ENCODE measurements around the gene ZBTB20.
"Not testable (repeated sequence)": the region's sequence is repeated elsewhere in the genome, so short reads cannot be mapped to it uniquely, and the experiment has no call there.

The ZBTB20 gene

GRCh38 chr3:114816052-114816451 lies 331.0 kb downstream of the ZBTB20 start:
- no peak for DNase-seq

DNA sequence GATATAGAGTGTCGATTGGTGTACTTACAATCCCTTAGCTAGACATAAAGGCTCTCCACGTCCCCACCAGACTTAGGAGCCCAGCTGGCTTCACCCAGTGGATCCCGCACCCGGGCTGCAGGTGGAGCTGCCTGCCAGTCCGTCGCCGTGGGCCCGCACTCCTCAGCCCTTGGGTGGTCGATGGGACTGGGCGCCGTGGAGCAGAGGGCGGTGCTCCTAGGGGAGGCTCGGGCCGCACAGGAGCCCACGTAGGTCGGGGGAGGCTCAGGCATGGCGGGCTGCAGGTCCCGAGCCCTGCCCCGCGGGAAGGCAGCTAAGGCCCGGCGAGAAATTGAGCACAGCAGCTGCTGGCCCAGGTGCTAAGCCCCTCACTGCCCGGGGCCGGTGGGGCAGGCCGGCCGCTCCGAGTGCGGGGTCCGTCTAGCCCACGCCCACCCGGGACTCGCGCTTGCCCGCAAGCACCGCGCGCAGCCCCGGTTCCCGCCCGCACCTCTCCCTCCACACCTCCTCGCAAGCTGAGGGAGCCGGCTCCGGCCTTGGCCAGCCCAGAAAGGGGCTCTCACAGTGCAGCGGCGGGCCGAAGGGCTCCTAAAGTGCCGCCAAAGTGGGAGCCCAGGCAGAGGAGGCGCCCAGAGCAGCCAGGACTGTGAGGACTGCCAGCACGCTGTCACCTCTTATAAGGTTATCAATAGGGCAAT lies 334.4 kb downstream of the ZBTB20 start:
- DNase-seq, result not testable (repeated sequence)

GRCh38 chr3:114809668-114810413 lies 337.2 kb downstream of the ZBTB20 start:
- DNase-seq, result no peak

- no peak for DNase-seq
These were observed 343.0 kb downstream of the ZBTB20 start for GRCh38 chr3:114804099-114804498.

- DNase-seq, result no peak
These were observed 343.9 kb downstream of the ZBTB20 start for GRCh38 chr3:114803042-114803695.

GRCh38 chr3:114800272-114801031 lies 346.6 kb downstream of the ZBTB20 start:
- no peak for DNase-seq

DNA sequence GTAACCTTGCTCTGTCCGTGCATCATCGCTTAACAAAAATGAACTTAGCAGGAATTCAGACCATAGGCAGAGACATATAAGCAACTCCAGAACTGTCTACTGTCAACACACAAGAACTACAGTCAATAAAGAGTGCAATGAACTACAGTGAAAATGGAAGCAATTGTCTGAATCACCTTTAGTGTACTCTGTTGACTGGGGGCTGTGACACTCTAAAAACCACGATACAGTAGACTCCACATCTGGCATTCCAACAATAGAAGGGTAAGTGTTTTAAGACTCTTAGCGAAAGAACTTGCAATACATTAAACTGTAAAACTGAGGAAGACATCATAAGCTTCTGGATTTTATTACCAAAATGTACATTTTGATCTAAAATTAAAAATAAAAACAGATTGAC lies 347.3 kb downstream of the ZBTB20 start:
- DNase-seq, result no peak

- DNase-seq, result no peak
These were observed 350.3 kb downstream of the ZBTB20 start for GRCh38 chr3:114796796-114797195.

DNA sequence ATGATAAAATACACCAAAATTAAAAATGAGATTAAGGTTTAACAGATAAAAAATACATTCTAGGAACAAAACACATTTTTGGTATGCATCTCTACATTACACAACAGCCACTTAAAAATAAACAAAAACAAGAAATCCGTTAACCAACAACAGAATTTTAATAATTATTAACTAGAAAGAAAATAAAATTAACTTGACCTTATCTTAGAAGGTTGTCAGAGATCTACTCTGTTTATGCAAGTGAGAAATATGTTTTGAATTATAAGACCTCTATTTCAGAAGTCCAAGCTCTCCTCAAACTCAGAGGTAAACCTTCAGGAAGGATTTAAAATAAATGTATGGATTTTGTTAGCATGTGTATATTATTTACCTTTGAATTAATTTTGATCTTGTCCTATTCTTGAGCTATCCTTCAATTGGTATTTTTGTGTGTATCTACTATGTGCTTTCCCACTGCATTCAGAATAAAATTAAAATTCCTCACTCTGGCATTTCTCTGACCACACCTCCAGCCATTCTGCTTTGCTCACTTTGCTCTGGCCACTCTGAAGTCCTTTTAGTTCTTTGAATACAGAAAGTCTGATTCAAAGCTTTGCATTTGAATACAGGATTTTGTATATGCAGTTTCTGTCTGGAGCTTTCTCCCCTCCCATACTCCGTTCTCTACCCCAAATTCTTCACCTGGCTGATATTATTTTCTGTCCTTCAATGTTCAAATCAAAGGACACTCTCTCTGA lies 352.0 kb downstream of the ZBTB20 start:
- DNase-seq, result no peak

DNA sequence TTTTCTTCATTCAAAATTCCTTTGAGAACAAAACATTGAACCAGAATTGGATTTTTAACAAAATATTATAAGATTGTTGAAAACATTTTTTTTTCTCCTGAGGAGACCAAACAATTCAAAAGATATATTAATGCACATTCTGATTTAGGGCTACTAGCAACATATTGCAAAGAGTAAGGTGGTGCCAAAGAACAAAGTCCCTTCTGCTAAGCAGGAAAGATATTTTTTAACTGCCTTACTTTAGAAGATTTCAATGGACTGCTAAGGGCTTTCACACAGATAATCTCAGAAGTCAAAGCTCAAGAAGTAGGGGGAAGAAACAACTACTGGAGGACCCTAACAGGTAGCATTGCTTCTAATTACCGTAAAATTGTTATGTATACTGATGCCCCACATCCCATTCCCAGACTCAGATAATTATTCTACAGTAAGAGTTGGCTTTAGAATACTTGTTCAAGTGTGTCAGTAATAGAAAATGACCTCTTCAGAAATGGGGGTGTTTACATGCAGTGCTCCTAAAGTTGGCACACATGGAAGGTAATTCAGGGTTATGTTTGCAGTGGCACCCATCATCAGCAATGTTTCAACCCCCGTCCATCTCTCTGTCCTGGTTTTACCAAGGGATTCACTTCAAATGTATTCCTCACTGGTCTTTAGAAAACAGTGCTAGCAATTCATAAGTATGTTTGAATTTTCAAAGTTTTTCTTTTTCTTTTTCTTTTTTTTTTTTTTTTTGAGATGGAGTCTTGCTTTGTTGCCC lies 354.7 kb downstream of the ZBTB20 start:
- DNase-seq, result no peak

DNA sequence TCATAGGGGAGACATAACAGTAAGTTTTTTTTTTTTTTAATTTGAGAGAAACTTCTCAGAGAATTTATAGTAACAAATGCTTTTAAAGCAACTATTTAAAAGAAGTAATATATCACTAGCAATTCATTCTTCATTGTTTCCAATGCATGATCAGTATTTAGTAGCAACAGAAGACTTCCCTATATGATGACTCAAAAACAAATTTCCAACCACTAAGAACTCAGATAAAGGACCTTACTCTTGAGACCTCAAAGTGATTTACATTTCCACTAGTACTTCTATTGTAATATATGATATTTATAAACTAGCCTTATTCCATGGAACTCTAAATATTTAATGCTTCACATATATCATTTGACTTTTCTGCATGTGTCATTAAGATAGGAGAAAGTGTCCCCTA lies 356.3 kb downstream of the ZBTB20 start:
- no peak for DNase-seq

DNA sequence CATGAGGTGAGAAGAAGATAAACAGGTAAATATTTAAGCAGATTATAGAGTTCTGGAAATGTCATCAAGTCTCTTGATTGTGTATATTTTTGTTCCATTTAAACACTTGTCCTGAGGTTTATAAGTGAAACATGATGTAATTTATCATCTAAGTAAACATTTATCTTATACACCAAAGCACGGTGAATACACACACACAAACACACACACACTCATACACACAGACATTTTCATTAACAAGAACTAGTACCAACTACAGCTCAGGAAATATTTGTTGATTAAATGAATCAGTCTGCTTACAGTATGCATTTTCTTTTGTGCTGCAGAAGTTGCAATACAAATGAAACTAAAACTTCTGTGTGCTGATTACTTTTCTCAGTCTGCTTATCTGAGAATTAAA lies 357.3 kb downstream of the ZBTB20 start:
- DNase-seq, result no peak

GRCh38 chr3:114775395-114775794 lies 371.7 kb downstream of the ZBTB20 start:
- DNase-seq, result no peak

DNA sequence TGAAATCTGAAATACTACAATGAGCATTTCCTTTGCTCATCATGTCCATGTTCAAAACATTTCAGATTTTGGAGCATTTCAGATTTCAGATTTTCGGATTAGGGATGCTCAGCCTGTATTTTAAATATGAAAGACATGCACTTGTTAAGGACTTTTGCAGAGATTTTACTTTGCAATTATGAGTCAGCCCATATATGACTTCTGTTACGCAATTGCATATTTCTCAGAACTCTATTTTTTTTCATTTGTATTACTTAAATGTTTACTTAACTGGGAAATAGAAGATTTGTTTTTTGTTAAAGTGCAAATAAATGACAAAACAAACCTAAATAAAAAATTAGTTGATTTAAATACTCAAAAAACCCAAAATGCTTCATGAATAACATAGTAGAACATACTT lies 376.2 kb downstream of the ZBTB20 start:
- no peak for DNase-seq

DNA sequence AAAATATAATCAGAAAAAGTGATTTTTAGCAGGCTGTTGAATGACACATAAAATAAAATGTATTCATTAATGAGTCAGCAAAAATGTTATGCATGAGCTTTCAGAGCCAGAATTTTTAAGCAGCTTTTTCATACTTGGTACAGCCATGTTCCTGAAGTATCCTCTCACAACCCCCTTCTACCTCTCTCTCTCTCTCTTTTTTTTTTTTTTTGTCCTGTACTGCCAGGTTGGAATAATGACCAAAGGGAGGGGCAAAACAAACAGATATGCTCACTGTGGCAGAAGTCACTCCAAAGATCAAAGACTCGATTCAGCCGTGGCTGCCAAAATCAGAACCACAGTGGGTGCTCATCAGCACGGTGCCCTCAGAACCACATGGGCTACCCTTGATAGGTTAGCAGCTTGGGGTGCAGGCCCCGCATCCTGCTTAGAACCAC lies 383.0 kb downstream of the ZBTB20 start:
- DNase-seq, result no peak

DNA sequence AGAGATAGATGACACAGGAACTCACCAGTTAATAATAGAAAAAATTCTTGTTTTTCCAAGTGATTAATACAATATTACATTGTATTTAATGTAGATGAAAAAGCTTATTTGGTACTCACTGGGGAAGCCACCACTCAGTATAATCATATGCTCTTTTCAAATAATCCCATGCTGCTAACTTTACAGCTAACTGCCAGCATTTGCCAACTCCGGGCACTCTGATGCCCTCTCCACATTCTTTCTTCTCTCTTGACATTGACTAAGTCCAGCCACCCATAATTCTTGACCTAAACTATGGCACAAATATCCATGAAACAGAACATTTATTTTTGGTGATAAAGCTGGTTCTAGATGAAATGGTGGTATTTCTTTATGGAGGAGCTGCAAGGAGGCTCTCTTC lies 384.9 kb downstream of the ZBTB20 start:
- DNase-seq, result no peak

GRCh38 chr3:114760679-114761078 lies 386.4 kb downstream of the ZBTB20 start:
- DNase-seq, result no peak

- DNase-seq, result no peak
These were observed 388.0 kb downstream of the ZBTB20 start for GRCh38 chr3:114758831-114759699.

- DNase-seq, result no peak
These were observed 390.4 kb downstream of the ZBTB20 start for GRCh38 chr3:114756506-114757279.

GRCh38 chr3:114746502-114746901 lies 400.6 kb downstream of the ZBTB20 start:
- DNase-seq, result no peak
